Mesodermal cell (in vitro differentiated cells): ENCODE data around the gene KCNH1. TPM values are rescaled to one million over a fixed set of nuclear protein-coding genes. Genes with fewer than 3 reads are reported as not detected.

Source experiments
- H3K27ac ChIP-seq: 2 replicates; pipeline ENCODE4 v1.7.0; 2013; ENCODE audit warnings: mild to moderate bottlenecking, low read depth, low read length, moderate library complexity; ENCODE audit not compliant: severe bottlenecking
- H3K36me3 ChIP-seq: 2 replicates; pipeline ENCODE4 v1.7.1; 2013; ENCODE audit warnings: mild to moderate bottlenecking, low read length, moderate library complexity; ENCODE audit not compliant: control insufficient read depth, insufficient read depth
- H3K4me1 ChIP-seq: one replicate; pipeline ENCODE4 v1.7.1; 2013; ENCODE audit warnings: mild to moderate bottlenecking, low read length; ENCODE audit not compliant: insufficient read depth, control insufficient read depth, poor library complexity, severe bottlenecking
- H3K4me3 ChIP-seq: 2 replicates; pipeline ENCODE4 v1.7.0; 2013; ENCODE audit warnings: low read length, control low read depth, mild to moderate bottlenecking; ENCODE audit not compliant: insufficient read depth, poor library complexity, severe bottlenecking; ENCODE audit errors: extremely low read depth
- H3K9me3 ChIP-seq: 2 replicates; pipeline ENCODE4 v1.7.1; 2013; ENCODE audit warnings: mild to moderate bottlenecking, low read length, moderate library complexity; ENCODE audit not compliant: control insufficient read depth
- WGBS, 2 experiments: methylation state at CpG; one replicate each; pipeline ENCODE4 v1.1.5; 2013; ENCODE audit warnings: missing lambda C conversion rate in 2 of 2; ENCODE audit not compliant: insufficient coverage in 2 of 2; 5-methylcytosine and 5-hydroxymethylcytosine counted together
- polyA plus RNA-seq, 2 experiments: library from polyadenylated mRNA; stranded (reverse); fragments of 50-300 nt; gene quantifications; one replicate each; pipeline ENCODE4 v1.2.3, GENCODE V29; 2013

Gene KCNH1
- polyA plus RNA-seq (2013, experiment 1 of 2): 0.55 TPM
- polyA plus RNA-seq (2013, experiment 2 of 2): 0.25 TPM

- peak within 1 kb of the TSS; percentile 37 for H3K4me3 ChIP-seq
- H3K36me3 ChIP-seq: no peaks in the 10 kb centered on the region
- H3K4me1 ChIP-seq: no peaks in the 10 kb centered on the region
- no peak within 1 kb of the TSS for H3K27ac ChIP-seq
- no peaks in the 10 kb centered on the region for H3K9me3 ChIP-seq
- 2 to 5% methylated on average over 24 to 52 of the region's 61 CpGs for WGBS, 2 experiments
Measured at GRCh38 chr1:211133836-211134669, at the start of gene KCNH1. Gene KCNH1, minus strand, starts transcription at chr1:211134148. Its CDS starts 203 bp downstream, at chr1:211133945.

- H3K27ac ChIP-seq: no peak overlapping the region
- H3K4me3 ChIP-seq: no peak overlapping the region
- H3K36me3 ChIP-seq: no peaks in the 10 kb centered on the region
- no peaks in the 10 kb centered on the region for H3K4me1 ChIP-seq
- no peaks in the 10 kb centered on the region for H3K9me3 ChIP-seq
- 80 to 85% methylated on average over 2 of the region's 2 CpGs for WGBS, 2 experiments
Measured at GRCh38 chr1:211182746-211183145, 48.8 kb upstream of the KCNH1 start.

GRCh38 chr1:211174375-211174774 lies 40.4 kb upstream of the KCNH1 start:
- no peak overlapping the region for H3K4me3 ChIP-seq
- H3K9me3 ChIP-seq: peaks cover 6% of the 10 kb centered on the region
- H3K36me3 ChIP-seq: no peaks in the 10 kb centered on the region
- WGBS, 2 experiments: no CpG with 5 or more reads among the region's 2 CpGs
- H3K27ac ChIP-seq: no peak overlapping the region
- H3K4me1 ChIP-seq: no peaks in the 10 kb centered on the region

- H3K36me3 ChIP-seq: no peaks in the 10 kb centered on the region
- no peak overlapping the region for H3K27ac ChIP-seq
- H3K9me3 ChIP-seq: peaks cover 12% of the 10 kb centered on the region
- H3K4me3 ChIP-seq: no peak overlapping the region
- no peaks in the 10 kb centered on the region for H3K4me1 ChIP-seq
Measured at GRCh38 chr1:211172657-211173056, 38.7 kb upstream of the KCNH1 start.

GRCh38 chr1:211169353-211169752 lies 35.4 kb upstream of the KCNH1 start:
- Histone ChIP-seq H3K9me3 (peaks cover 12% of the 10 kb centered on the region), H3K4me3 (no peak overlapping the region)
- 85 to 88% methylated on average over 1 of the region's 1 CpG for WGBS, 2 experiments

GRCh38 chr1:211158866-211159265 lies 24.9 kb upstream of the KCNH1 start:
- Histone ChIP-seq H3K27ac (no peak overlapping the region), H3K4me3 (no peak overlapping the region), H3K4me1 (no peaks in the 10 kb centered on the region), H3K9me3 (peaks cover 9% of the 10 kb centered on the region), H3K36me3 (no peaks in the 10 kb centered on the region)
- no CpG with 5 or more reads among the region's 1 CpG for WGBS, 2 experiments

More at GRCh38 chr1:211169353-211169752, 35.4 kb upstream of the KCNH1 start:
- no peak overlapping the region for H3K27ac ChIP-seq
- no peaks in the 10 kb centered on the region for H3K4me1 ChIP-seq
- H3K36me3 ChIP-seq: no peaks in the 10 kb centered on the region

- Histone ChIP-seq H3K4me1 (no peaks in the 10 kb centered on the region), H3K9me3 (peaks cover 9% of the 10 kb centered on the region), H3K4me3 (no peak overlapping the region), H3K36me3 (no peaks in the 10 kb centered on the region), H3K27ac (no peak overlapping the region)
- no CpG with 5 or more reads among the region's 2 CpGs for WGBS, 2 experiments
Measured at GRCh38 chr1:211155040-211155439, 21.1 kb upstream of the KCNH1 start.

- peaks cover 7% of the 10 kb centered on the region for H3K9me3 ChIP-seq
- no peaks in the 10 kb centered on the region for H3K4me1 ChIP-seq
- no peak overlapping the region for H3K27ac ChIP-seq
- no peaks in the 10 kb centered on the region for H3K36me3 ChIP-seq
- WGBS, 2 experiments: 60 to 67% methylated on average over 1 of the region's 1 CpG
- H3K4me3 ChIP-seq: no peak overlapping the region
Measured at GRCh38 chr1:211153932-211154331, 20.0 kb upstream of the KCNH1 start.

- no peak overlapping the region for H3K27ac ChIP-seq
- H3K4me3 ChIP-seq: no peak overlapping the region
- no peaks in the 10 kb centered on the region for H3K4me1 ChIP-seq
- H3K36me3 ChIP-seq: no peaks in the 10 kb centered on the region
- 94 to 100% methylated on average over 2 of the region's 5 CpGs for WGBS, 2 experiments
- no peaks in the 10 kb centered on the region for H3K9me3 ChIP-seq
Measured at GRCh38 chr1:211148366-211148765, 14.4 kb upstream of the KCNH1 start.

- H3K4me1 ChIP-seq: no peaks in the 10 kb centered on the region
- no peak overlapping the region for H3K4me3 ChIP-seq
- no peak overlapping the region for H3K27ac ChIP-seq
- no peaks in the 10 kb centered on the region for H3K36me3 ChIP-seq
- WGBS, 2 experiments: 75 to 81% methylated on average over 4 of the region's 4 CpGs
- H3K9me3 ChIP-seq: no peaks in the 10 kb centered on the region
Measured at GRCh38 chr1:211145944-211146343, 12.0 kb upstream of the KCNH1 start.

GRCh38 chr1:211135342-211135950 lies 1.5 kb upstream of the KCNH1 start:
- 80% methylated on average over 1 of the region's 5 CpGs; no CpG with 5 or more reads in 1 of the 2 experiments for whole genome bisulfite sequencing, 2 experiments
- H3K4me1 ChIP-seq: no peaks in the 10 kb centered on the region

More at GRCh38 chr1:211135342-211135950, 1.5 kb upstream of the KCNH1 start:
- no peaks in the 10 kb centered on the region for H3K36me3 ChIP-seq
- H3K27ac ChIP-seq: no peak overlapping the region
- H3K9me3 ChIP-seq: no peaks in the 10 kb centered on the region
- no peak overlapping the region for H3K4me3 ChIP-seq
